PFSK-1 (cell line): ENCODE measurements around the gene CROCC2.

ENCODE experiments used
- POLR2AphosphoS5 ChIP-seq: IDR thresholded peaks from 2 replicates; pipeline ENCODE4 v1.6.1; 2012; ENCODE audit warnings: low read depth, mild to moderate bottlenecking, control low read depth, low read length, moderate library complexity
- SIN3A ChIP-seq: IDR thresholded peaks from 2 replicates; pipeline ENCODE4 v1.6.1; 2012; ENCODE audit warnings: mild to moderate bottlenecking, low read length, moderate library complexity, borderline replicate concordance; ENCODE audit not compliant: insufficient read depth
- TAF1 ChIP-seq: IDR thresholded peaks from 2 replicates; pipeline ENCODE4 v1.6.1; 2012; ENCODE audit warnings: low read length, control low read depth, borderline replicate concordance; ENCODE audit not compliant: insufficient read depth

GRCh38 chr2:240906911-240907590, 915 bp downstream of the CROCC2 start:
- no peak for TF ChIP-seq POLR2AphosphoS5
- TF ChIP-seq SIN3A: no peak
- TF ChIP-seq TAF1: no peak
